Spleen (tissue), 7 donors: ENCODE data around the gene C6orf58.

Source experiments
- CTCF ChIP-seq, 11 experiments: fragments of 200-600 bp in 7 of 11; fragments of 450-650 bp in 4 of 11; sonication (generic) in 4 of 11; IDR thresholded peaks in 8 of 11; conservative IDR thresholded peaks in 3 of 11; 1 replicate in 7 of 11; 2 replicates in 4 of 11; pipeline versions ENCODE4 v1.4.0 to v1.8.0; 2016 to 2021; ENCODE audit warnings: antibody characterized with exemption in 11 of 11, inconsistent platforms in 4 of 11, mild to moderate bottlenecking in 1 of 11
- POLR2A ChIP-seq, 3 donors: fragments of 450-650 bp; IDR thresholded peaks; one replicate each; pipeline ENCODE4 v1.5.1; 2017; ENCODE audit warnings: antibody characterized with exemption in 3 of 3, mild to moderate bottlenecking in 1 of 3
- POLR2AphosphoS5 ChIP-seq, 3 donors: sonication (generic); formaldehyde crosslinking; IDR thresholded peaks; one replicate each; pipeline ENCODE4 v1.5.1; 2017; ENCODE audit warnings: antibody characterized with exemption in 3 of 3
- donor health status: DM: no; HTN: no; CAD: no; lungs with moderate emphysema.
- donor health status: DM: no; HTN: no; CAD: no.
- donor health status: DM: no; HTN: no; CAD: no.

DNA sequence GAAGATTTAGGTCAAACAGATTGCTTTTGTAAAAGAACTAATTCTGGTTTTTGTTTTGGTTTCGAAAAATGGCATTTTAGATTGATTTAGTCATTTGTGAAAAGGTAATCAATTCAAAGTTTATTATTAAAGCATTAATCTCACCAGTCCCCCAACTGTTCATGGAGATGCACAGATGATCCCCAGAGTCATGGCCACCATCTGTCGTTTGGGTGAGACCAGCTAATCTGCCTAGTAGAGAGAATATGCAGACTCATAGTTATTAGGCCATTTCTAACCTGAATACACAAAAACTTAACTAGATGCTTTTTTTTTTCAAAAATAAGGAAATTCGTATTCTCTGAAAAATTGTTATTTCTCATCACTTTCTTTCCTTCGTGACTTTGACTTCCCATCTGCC lies 58.1 kb downstream of the C6orf58 start:
- no peak for TF ChIP-seq CTCF (IDR thresholded peaks at IDR 0.05 in 8 of 11, conservative IDR thresholded peaks at IDR 0.05 in 3 of 11)
- no peak for TF ChIP-seq POLR2A (IDR thresholded peaks at IDR 0.05)
- no peak for TF ChIP-seq POLR2AphosphoS5 (IDR thresholded peaks at IDR 0.05)
